Effector memory CD8-positive, alpha-beta T cell (primary cell): Measurements from ENCODE around the gene PLEKHG5.
"Not testable (repeated sequence)": the region's sequence is repeated elsewhere in the genome, so short reads cannot be mapped to it uniquely, and the experiment has no call there.

ENCODE experiments used
- ATAC-seq: fragments of 150-1000 bp; cut with Tn5 transposase; replicated peaks from 2 replicates; pipeline ENCODE4 v1.10.0; 2021; ENCODE audit warnings: mild to moderate bottlenecking, moderate library complexity
- DNase-seq, 3 experiments: peaks; one replicate each; pipeline ENCODE4 v3.0.0; 2021
- H3K27ac Mint-ChIP-seq, 2 donors: one replicate each; pipeline ENCODE4 v1.8.0; 2022; ENCODE audit warnings: mild to moderate bottlenecking in 2 of 2, mixed read lengths in 2 of 2, moderate library complexity in 2 of 2
- H3K27me3 Mint-ChIP-seq, 2 donors: one replicate each; pipeline ENCODE4 v1.8.0; 2022; ENCODE audit warnings: mixed read lengths in 2 of 2
- H3K36me3 Mint-ChIP-seq: one replicate; pipeline ENCODE4 v1.8.0; 2022; ENCODE audit warnings: mild to moderate bottlenecking, moderate library complexity, mixed read lengths; ENCODE audit not compliant: insufficient read depth
- H3K4me1 Mint-ChIP-seq, 2 donors: one replicate each; pipeline ENCODE4 v1.8.0; 2022; ENCODE audit warnings: low read depth in 2 of 2, mixed read lengths in 2 of 2
- H3K4me3 Mint-ChIP-seq, 2 donors: one replicate each; pipeline ENCODE4 v1.8.0; 2022; ENCODE audit warnings: mild to moderate bottlenecking in 2 of 2, mixed read lengths in 2 of 2, moderate library complexity in 2 of 2
- H3K9me3 Mint-ChIP-seq, 2 donors: one replicate each; pipeline ENCODE4 v1.8.0; 2022; ENCODE audit warnings: mixed read lengths in 2 of 2

The PLEKHG5 gene

GRCh38 chr1:6431645-6432579, 59.6 kb downstream of the PLEKHG5 start:
- not testable (repeated sequence) for H3K4me1 Mint-ChIP-seq, H3K9me3 Mint-ChIP-seq, H3K4me3 Mint-ChIP-seq, H3K27ac Mint-ChIP-seq, DNase-seq, ATAC-seq, H3K36me3 Mint-ChIP-seq
- peaks cover 27 to 44% of the 10 kb centered on the region in 2 donors for H3K27me3 Mint-ChIP-seq

GRCh38 chr1:6429660-6430411, 61.6 kb downstream of the PLEKHG5 start:
- not testable (repeated sequence) for H3K4me1 Mint-ChIP-seq, H3K9me3 Mint-ChIP-seq, H3K36me3 Mint-ChIP-seq, ATAC-seq, H3K4me3 Mint-ChIP-seq, H3K27ac Mint-ChIP-seq, DNase-seq
- H3K27me3 Mint-ChIP-seq = peaks cover 30 to 56% of the 10 kb centered on the region in 2 donors

DNA sequence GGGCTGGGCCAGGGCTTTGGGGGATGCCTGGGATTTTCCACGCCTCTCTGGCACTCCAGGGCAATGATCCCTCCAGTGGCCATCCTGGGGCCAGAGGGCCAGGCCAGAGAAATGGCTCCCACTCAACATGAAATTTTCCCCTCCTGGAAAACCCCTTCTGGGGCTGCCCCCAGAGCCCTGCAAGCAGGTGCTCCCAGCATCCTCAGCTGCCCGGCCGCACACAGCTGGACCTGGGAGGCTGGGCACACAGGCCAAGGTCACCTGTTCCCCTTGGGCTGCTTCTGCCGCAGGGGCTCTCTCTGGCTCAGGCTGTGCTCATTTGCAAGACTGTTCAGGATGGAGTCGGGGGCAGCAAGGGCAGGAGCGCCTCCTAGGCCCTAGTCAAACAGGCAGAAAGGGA, 63.0 kb downstream of the PLEKHG5 start:
- H3K4me3 Mint-ChIP-seq, H3K36me3 Mint-ChIP-seq, ATAC-seq, H3K9me3 Mint-ChIP-seq, H3K4me1 Mint-ChIP-seq, DNase-seq, H3K27ac Mint-ChIP-seq: not testable (repeated sequence)
- peaks cover 38 to 58% of the 10 kb centered on the region in 2 donors for H3K27me3 Mint-ChIP-seq

- peaks cover 7% of the 10 kb centered on the region for H3K36me3 Mint-ChIP-seq
- no peak for ATAC-seq
- no peaks in the 10 kb centered on the region for H3K9me3 Mint-ChIP-seq
- peaks cover 40 to 65% of the 10 kb centered on the region in 2 donors for H3K27me3 Mint-ChIP-seq
- H3K4me3 Mint-ChIP-seq = no peak overlapping the region
- peaks cover 6 to 7% of the 10 kb centered on the region in 2 donors for H3K4me1 Mint-ChIP-seq
- no peak overlapping the region for H3K27ac Mint-ChIP-seq
- no peak for DNase-seq
Measured at GRCh38 chr1:6427441-6428390, 63.8 kb downstream of the PLEKHG5 start.

DNA sequence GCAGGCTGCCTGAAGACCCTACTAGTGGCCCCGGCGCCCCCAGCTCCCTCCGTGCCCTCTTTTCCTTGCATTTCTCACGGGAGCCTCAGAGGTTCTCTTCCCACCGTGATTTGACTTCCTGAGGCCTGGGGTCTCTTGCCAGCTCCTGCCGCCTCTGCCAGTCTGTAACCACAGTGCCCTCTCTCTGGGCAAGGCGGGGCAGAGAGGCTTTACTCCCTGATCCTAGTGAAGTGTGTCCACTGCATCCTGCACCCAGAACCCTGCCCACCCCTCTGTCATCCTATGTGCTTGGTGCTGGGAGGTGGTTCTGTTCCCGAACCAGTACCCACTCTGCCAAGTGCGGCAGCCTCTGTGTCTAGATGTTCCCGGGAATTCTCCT, 64.5 kb downstream of the PLEKHG5 start:
- Mint-ChIP-seq H3K27me3 (peaks cover 45 to 73% of the 10 kb centered on the region in 2 donors), H3K9me3 (no peaks in the 10 kb centered on the region), H3K36me3 (peaks cover 10% of the 10 kb centered on the region), H3K4me1 (peaks cover 6 to 7% of the 10 kb centered on the region in 2 donors), H3K27ac (no peak overlapping the region), H3K4me3 (no peak overlapping the region)
- no peak for ATAC-seq
- no peak for DNase-seq

- H3K9me3 Mint-ChIP-seq = no peaks in the 10 kb centered on the region
- H3K27me3 Mint-ChIP-seq = peaks cover 51 to 78% of the 10 kb centered on the region in 2 donors
- DNase-seq (no peak), ATAC-seq (no peak)
- H3K27ac Mint-ChIP-seq = no peak overlapping the region
- H3K4me3 Mint-ChIP-seq = no peak overlapping the region
- H3K4me1 Mint-ChIP-seq = peaks cover 6 to 7% of the 10 kb centered on the region in 2 donors
- H3K36me3 Mint-ChIP-seq = peaks cover 10% of the 10 kb centered on the region
Measured at GRCh38 chr1:6426277-6426971, 65.0 kb downstream of the PLEKHG5 start.

DNA sequence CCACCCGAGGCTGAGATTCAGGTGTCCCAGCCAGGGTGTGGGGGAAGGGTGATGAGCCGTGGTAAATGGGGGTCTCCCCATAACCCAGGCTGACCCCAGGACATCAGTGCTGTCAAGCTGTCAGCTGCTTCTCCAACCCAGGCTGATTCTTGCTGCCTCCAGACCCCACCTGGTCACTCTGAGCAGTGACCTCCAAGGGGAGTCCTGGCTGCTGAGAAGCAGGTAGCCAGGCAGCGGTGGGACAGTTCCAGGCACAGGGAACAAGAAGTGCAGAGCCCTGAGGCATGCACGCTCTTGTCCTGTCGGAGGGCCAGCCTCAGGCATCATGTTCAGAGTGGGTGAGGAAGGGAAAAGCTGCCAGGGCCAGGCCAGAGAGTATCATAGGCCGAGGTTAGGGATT, 65.8 kb downstream of the PLEKHG5 start:
- H3K4me1 Mint-ChIP-seq = peaks cover 10% of the 10 kb centered on the region in 2 donors
- ATAC-seq (no peak), DNase-seq (no peak)
- H3K27me3 Mint-ChIP-seq = peaks cover 57 to 83% of the 10 kb centered on the region in 2 donors
- no peak overlapping the region for H3K27ac Mint-ChIP-seq
- peak overlapping the region in 1 of 2 donors; percentile 61 for H3K4me3 Mint-ChIP-seq
- H3K9me3 Mint-ChIP-seq = no peaks in the 10 kb centered on the region
- H3K36me3 Mint-ChIP-seq = peaks cover 10% of the 10 kb centered on the region

- no peak within 1 kb of the TSS for H3K27ac Mint-ChIP-seq
- H3K36me3 Mint-ChIP-seq = peaks cover 10% of the 10 kb centered on the region
- peaks cover 50 to 83% of the 10 kb centered on the region in 2 donors for H3K27me3 Mint-ChIP-seq
- ATAC-seq (peak; percentile 33), DNase-seq (no peak)
- peak within 1 kb of the TSS; percentile 70 to 82 for H3K4me3 Mint-ChIP-seq
- peaks cover 10 to 13% of the 10 kb centered on the region in 2 donors for H3K4me1 Mint-ChIP-seq
- no peaks in the 10 kb centered on the region for H3K9me3 Mint-ChIP-seq
Measured at GRCh38 chr1:6424619-6425593, 66.6 kb downstream of the PLEKHG5 start, which contains the start of gene ESPN. TSS of gene ESPN (plus strand) at chr1:6424776. CDS start at chr1:6424956, 180 bp downstream.

DNA sequence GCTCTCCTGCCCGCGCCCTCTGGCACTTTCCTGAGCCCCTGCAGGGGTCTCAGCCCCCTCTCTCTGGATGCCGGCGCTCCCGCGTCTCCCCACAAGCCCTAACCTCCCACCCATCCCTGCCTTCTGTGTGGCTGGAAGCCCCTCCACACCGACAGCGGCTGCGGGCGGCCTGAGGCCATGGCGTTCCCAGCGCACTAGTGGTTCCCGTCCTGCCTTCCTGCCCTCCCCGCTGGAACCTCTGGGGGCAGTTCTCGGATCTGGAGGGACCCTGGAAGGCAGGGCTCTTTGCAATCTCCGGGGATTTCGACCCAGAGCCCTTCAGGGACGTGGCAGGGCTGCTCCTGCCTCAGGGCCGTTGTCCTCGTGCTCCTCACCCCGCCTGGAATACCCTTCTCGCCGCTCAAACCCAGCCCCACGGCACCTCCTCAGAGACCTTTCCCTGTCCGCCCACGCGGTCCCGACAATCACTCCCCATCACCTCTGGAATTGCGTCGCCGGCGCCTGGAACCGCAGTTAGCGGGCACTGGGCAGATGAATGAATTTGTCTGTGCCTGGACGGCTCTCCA, 67.4 kb downstream of the PLEKHG5 start:
- Mint-ChIP-seq H3K4me1 (peaks cover 10 to 15% of the 10 kb centered on the region in 2 donors), H3K27ac (no peak overlapping the region), H3K9me3 (no peaks in the 10 kb centered on the region), H3K27me3 (peaks cover 48 to 83% of the 10 kb centered on the region in 2 donors), H3K36me3 (peaks cover 10% of the 10 kb centered on the region), H3K4me3 (peak overlapping the region; percentile 70 to 82)
- peak; percentile 16 for ATAC-seq
- no peak for DNase-seq

GRCh38 chr1:6423321-6423999, 68.0 kb downstream of the PLEKHG5 start:
- Mint-ChIP-seq H3K27me3 (peaks cover 46 to 83% of the 10 kb centered on the region in 2 donors), H3K27ac (no peak overlapping the region), H3K4me3 (peak overlapping the region; percentile 70 to 82), H3K36me3 (peaks cover 10% of the 10 kb centered on the region), H3K9me3 (no peaks in the 10 kb centered on the region), H3K4me1 (peaks cover 10 to 15% of the 10 kb centered on the region in 2 donors)
- peak; percentile 75 for ATAC-seq
- DNase-seq = peak; percentile 62 to 67 (median 62)

- Mint-ChIP-seq H3K9me3 (no peaks in the 10 kb centered on the region), H3K27ac (no peak overlapping the region)
Measured at GRCh38 chr1:6421266-6421665, 70.2 kb downstream of the PLEKHG5 start.

More at GRCh38 chr1:6421266-6421665, 70.2 kb downstream of the PLEKHG5 start:
- H3K27me3 Mint-ChIP-seq = peaks cover 47 to 85% of the 10 kb centered on the region in 2 donors
- peaks cover 10 to 15% of the 10 kb centered on the region in 2 donors for H3K4me1 Mint-ChIP-seq
- no peak for ATAC-seq
- DNase-seq = no peak
- H3K36me3 Mint-ChIP-seq = peaks cover 10% of the 10 kb centered on the region
- H3K4me3 Mint-ChIP-seq = peak overlapping the region; percentile 37 to 73
